Cardiac septum (tissue), 1 donor: Measurements from ENCODE around the gene CHMP1A. TPM values are rescaled to one million over a fixed set of nuclear protein-coding genes. Genes with fewer than 3 reads are reported as not detected.

Source experiments
- DNase-seq: peaks from one replicate; pipeline ENCODE4 v3.0.0-alpha.2; 2020; ENCODE audit warnings: low spot score
- intact Hi-C: fragments of 100-400 bp; cut with DNase I; formaldehyde crosslinking; loops from one replicate; pipeline ENCODE4 v1.14.0; 2022
- total RNA-seq: library from RNA; stranded (reverse); fragmentation: NEBNext Ultra II Directional; extraction: Animal tissue kit (Norgen Biotek cat#: 25700); gene quantifications from one replicate; pipeline ENCODE4 v1.2.1, GENCODE V29; 2021
- donor health status: DM: no; HTN: no; CAD: no.

CHMP1A gene
- total RNA-seq, 1 donor from 2014 or later, result 46.0 TPM

- intact Hi-C loops, result no loop called here
- no peak for DNase-seq
Observed at GRCh38 chr16:89613231-89613953, 44.1 kb downstream of the CHMP1A start, which contains the start of gene DPEP1. DPEP1 (plus strand) TSS chr16:89613642; CDS start chr16:89630411, 16,769 bp downstream.

GRCh38 chr16:89612415-89613166 lies 44.9 kb downstream of the CHMP1A start:
- no peak for DNase-seq
- intact Hi-C loops, result no loop called here

- intact Hi-C loops, result no loop called here
- no peak for DNase-seq
Observed at GRCh38 chr16:89610108-89610453, 47.4 kb downstream of the CHMP1A start.

GRCh38 chr16:89607937-89608740 lies 49.4 kb downstream of the CHMP1A start:
- DNase-seq, result no peak

GRCh38 chr16:89607453-89607852 lies 50.1 kb downstream of the CHMP1A start:
- DNase-seq, result no peak
- intact Hi-C loops, result no loop called here

More at GRCh38 chr16:89607937-89608740, 49.4 kb downstream of the CHMP1A start:
- intact Hi-C loops, result no loop called here

- intact Hi-C loops, result no loop called here
- DNase-seq, result no peak
Observed at GRCh38 chr16:89606006-89606405, 51.5 kb downstream of the CHMP1A start.

- intact Hi-C loops, result no loop called here
- DNase-seq, result no peak
Observed at GRCh38 chr16:89605186-89605970, 52.1 kb downstream of the CHMP1A start.

GRCh38 chr16:89604764-89605163 lies 52.7 kb downstream of the CHMP1A start:
- no peak for DNase-seq
- intact Hi-C loops, result no loop called here

GRCh38 chr16:89602952-89603590 lies 54.4 kb downstream of the CHMP1A start:
- intact Hi-C loops, result no loop called here
- no peak for DNase-seq

GRCh38 chr16:89602273-89602951 lies 55.1 kb downstream of the CHMP1A start:
- intact Hi-C loops, result no loop called here
- DNase-seq, result no peak

GRCh38 chr16:89601906-89602272 lies 55.6 kb downstream of the CHMP1A start:
- intact Hi-C loops, result no loop called here
- no peak for DNase-seq

GRCh38 chr16:89600956-89601355 lies 56.6 kb downstream of the CHMP1A start:
- DNase-seq, result no peak
- intact Hi-C loops, result no loop called here

GRCh38 chr16:89600427-89600826 lies 57.1 kb downstream of the CHMP1A start:
- intact Hi-C loops, result no loop called here
- DNase-seq, result no peak

- intact Hi-C loops, result no loop called here
- no peak for DNase-seq
Observed at GRCh38 chr16:89599902-89600301, 57.6 kb downstream of the CHMP1A start.

GRCh38 chr16:89599451-89599858 lies 58.1 kb downstream of the CHMP1A start:
- DNase-seq, result no peak
- intact Hi-C loops, result no loop called here

- no peak for DNase-seq
- intact Hi-C loops, result no loop called here
Observed at GRCh38 chr16:89598199-89598598, 59.3 kb downstream of the CHMP1A start.

- DNase-seq, result no peak
- intact Hi-C loops, result no loop called here
Observed at GRCh38 chr16:89596957-89597649, 60.4 kb downstream of the CHMP1A start.
